H9 (cell line): ENCODE data around the gene KCNRG. TPM values are rescaled to one million over a fixed set of nuclear protein-coding genes. Genes with fewer than 3 reads are reported as not detected.

Source experiments
- DNase-seq: peaks from one replicate; pipeline ENCODE4 v3.0.0-alpha.2; 2017
- H2AFZ ChIP-seq: one replicate; pipeline ENCODE4 v1.6.1; 2013; ENCODE audit warnings: mild to moderate bottlenecking, low read length, control low read depth, moderate library complexity
- H2AK5ac ChIP-seq: 2 replicates; pipeline ENCODE4 v1.6.1; 2013; ENCODE audit warnings: low read length, control low read depth, mixed read lengths; ENCODE audit not compliant: insufficient read length
- H2BK120ac ChIP-seq: one replicate; pipeline ENCODE4 v1.6.1; 2013; ENCODE audit warnings: low read depth, mild to moderate bottlenecking, low read length, control low read depth, inconsistent platforms; ENCODE audit not compliant: poor library complexity, severe bottlenecking
- H2BK12ac ChIP-seq: 2 replicates; pipeline ENCODE4 v1.6.1; 2013; ENCODE audit warnings: low read length, control low read depth, mixed read lengths, low read depth; ENCODE audit not compliant: insufficient read length
- H2BK15ac ChIP-seq: 2 replicates; pipeline ENCODE4 v1.6.1; 2013; ENCODE audit warnings: low read depth, low read length, control low read depth
- H2BK20ac ChIP-seq: one replicate; pipeline ENCODE4 v1.6.1; 2013; ENCODE audit warnings: low read depth, mild to moderate bottlenecking, low read length, control low read depth, inconsistent platforms; ENCODE audit not compliant: poor library complexity, severe bottlenecking
- H2BK5ac ChIP-seq: 2 replicates; pipeline ENCODE4 v1.6.1; 2013; ENCODE audit warnings: low read length, control low read depth, mixed read lengths; ENCODE audit not compliant: insufficient read length
- H3K14ac ChIP-seq: 2 replicates; pipeline ENCODE4 v1.6.1; 2013; ENCODE audit warnings: low read length, control low read depth; ENCODE audit not compliant: insufficient read depth
- H3K18ac ChIP-seq: 2 replicates; pipeline ENCODE4 v1.6.1; 2013; ENCODE audit warnings: low read depth, mild to moderate bottlenecking, mixed read lengths, low read length, control low read depth; ENCODE audit not compliant: insufficient read length
- H3K23ac ChIP-seq: 2 replicates; pipeline ENCODE4 v1.6.1; 2013; ENCODE audit warnings: low read length, control low read depth, mixed read lengths, low read depth; ENCODE audit not compliant: insufficient read length
- H3K23me2 ChIP-seq: 2 replicates; pipeline ENCODE4 v1.6.1; 2013; ENCODE audit warnings: low read depth, mild to moderate bottlenecking, mixed read lengths, low read length, control low read depth; ENCODE audit not compliant: insufficient read length, poor library complexity, severe bottlenecking
- H3K27ac ChIP-seq: 2 replicates; pipeline ENCODE4 v1.5.1; 2013; ENCODE audit warnings: low read length, control low read depth, mixed read lengths, low read depth; ENCODE audit not compliant: insufficient read length
- H3K27me3 ChIP-seq: 2 replicates; pipeline ENCODE4 v1.6.1; 2013; ENCODE audit warnings: low read length, control low read depth, inconsistent platforms; ENCODE audit not compliant: insufficient read depth
- H3K4ac ChIP-seq: 2 replicates; pipeline ENCODE4 v1.6.1; 2013; ENCODE audit warnings: low read depth, mild to moderate bottlenecking, control low read depth, inconsistent platforms, low read length, moderate library complexity
- H3K4me1 ChIP-seq: 2 replicates; pipeline ENCODE4 v1.6.1; 2013; ENCODE audit warnings: low read length, control low read depth, inconsistent platforms; ENCODE audit not compliant: insufficient read depth
- H3K4me2 ChIP-seq: 2 replicates; pipeline ENCODE4 v1.6.1; 2013; ENCODE audit warnings: low read length, control low read depth, mixed read lengths; ENCODE audit not compliant: insufficient read length, insufficient read depth
- H3K56ac ChIP-seq: 2 replicates; pipeline ENCODE4 v1.6.1; 2013; ENCODE audit warnings: low read depth, mild to moderate bottlenecking, mixed read lengths, low read length, control low read depth; ENCODE audit not compliant: insufficient read length
- H3K79me1 ChIP-seq: 2 replicates; pipeline ENCODE4 v1.6.1; 2013; ENCODE audit warnings: low read depth, mild to moderate bottlenecking, moderate library complexity, low read length, control low read depth, inconsistent platforms; ENCODE audit not compliant: insufficient read depth, poor library complexity, severe bottlenecking
- H3K79me2 ChIP-seq: 2 replicates; pipeline ENCODE4 v1.6.1; 2013; ENCODE audit warnings: low read length, control low read depth, inconsistent platforms; ENCODE audit not compliant: insufficient read depth
- H3K9ac ChIP-seq: 2 replicates; pipeline ENCODE4 v1.6.1; 2013; ENCODE audit warnings: low read length, control low read depth, mixed read lengths; ENCODE audit not compliant: insufficient read length; ENCODE audit errors: extremely low read depth
- H3K9me3 ChIP-seq: one replicate; pipeline ENCODE4 v1.6.1; 2013; ENCODE audit warnings: low read depth, low read length, inconsistent platforms; ENCODE audit not compliant: control insufficient read depth
- H3T11ph ChIP-seq: one replicate; pipeline ENCODE4 v1.6.1; 2013; ENCODE audit warnings: mild to moderate bottlenecking, low read length, control low read depth, inconsistent platforms
- H4K20me1 ChIP-seq: one replicate; pipeline ENCODE4 v1.6.1; 2013; ENCODE audit not compliant: control insufficient read depth, insufficient read length, insufficient read depth
- H4K5ac ChIP-seq: 2 replicates; pipeline ENCODE4 v1.6.1; 2013; ENCODE audit warnings: low read depth, mild to moderate bottlenecking, mixed read lengths, low read length, control low read depth; ENCODE audit not compliant: insufficient read length
- H4K8ac ChIP-seq: replicated peaks from 2 replicates; pipeline ENCODE4 v1.6.1; 2013; ENCODE audit warnings: low read length, control low read depth, mixed read lengths, low read depth; ENCODE audit not compliant: insufficient read length
- H4K91ac ChIP-seq: 2 replicates; pipeline ENCODE4 v1.6.1; 2013; ENCODE audit warnings: low read depth, mild to moderate bottlenecking, moderate library complexity, mixed read lengths, low read length, control low read depth; ENCODE audit not compliant: insufficient read length
- H3K27ac Mint-ChIP-seq, 3 experiments: 2 replicates in 2 of 3; 3 replicates in 1 of 3; pipeline ENCODE4 v1.8.0; 2020 to 2021; ENCODE audit warnings: mixed read lengths in 3 of 3, mild to moderate bottlenecking in 1 of 3, moderate library complexity in 1 of 3
- H3K27me3 Mint-ChIP-seq: 2 replicates; pipeline ENCODE4 v1.8.0; 2021; ENCODE audit warnings: low read depth, mild to moderate bottlenecking, moderate library complexity, mixed read lengths
- H3K36me3 Mint-ChIP-seq, 3 experiments: 2 replicates in 2 of 3; 3 replicates in 1 of 3; pipeline ENCODE4 v1.8.0; 2020 to 2021; ENCODE audit warnings: low read depth in 3 of 3, mixed read lengths in 3 of 3; ENCODE audit not compliant: insufficient read depth in 1 of 3
- H3K4me1 Mint-ChIP-seq, 2 experiments: 2 replicates each; pipeline ENCODE4 v1.8.0; 2020; ENCODE audit warnings: mixed read lengths in 2 of 2
- H3K4me3 Mint-ChIP-seq, 2 experiments: 2 replicates in 1 of 2; 3 replicates in 1 of 2; pipeline ENCODE4 v1.8.0; 2020 to 2021; ENCODE audit warnings: mild to moderate bottlenecking in 2 of 2, mixed read lengths in 2 of 2, moderate library complexity in 1 of 2
- H3K9me3 Mint-ChIP-seq, 2 experiments: 2 replicates in 1 of 2; 3 replicates in 1 of 2; pipeline ENCODE4 v1.8.0; 2020; ENCODE audit warnings: mild to moderate bottlenecking in 2 of 2, mixed read lengths in 2 of 2, moderate library complexity in 1 of 2
- CTCF ChIP-seq: fragments of 200-600 bp; sonication (generic); conservative IDR thresholded peaks from 3 replicates; pipeline ENCODE4 v1.8.0; 2021; ENCODE audit warnings: antibody characterized with exemption, mild to moderate bottlenecking
- WGBS: extraction: QIAGEN DNeasy Blood & Tissue Kit; methylation state at CpG from one replicate; pipeline ENCODE4 v1.1.7; 2013; ENCODE audit warnings: missing lambda C conversion rate, low lambda C conversion rate, mixed read lengths; ENCODE audit not compliant: insufficient read length; ENCODE audit errors: extremely low coverage; 5-methylcytosine and 5-hydroxymethylcytosine counted together
- total RNA-seq: library from RNA; stranded (reverse); gene quantifications from 2 replicates; pipeline ENCODE4 v1.2.1, GENCODE V29; 2021

Gene KCNRG
- total RNA-seq, 1 experiment from 2014 or later = 0.74 TPM

GRCh38 chr13:49998714-49999624 is 16.3 kb upstream of the KCNRG start:
- H2BK120ac ChIP-seq = no peak overlapping the region
- Mint-ChIP-seq H3K4me3 (peak overlapping the region; percentile 85 to 93), H3K27me3 (peaks cover 4% of the 10 kb centered on the region), H3K36me3 (peaks cover 15 to 52% (median 47%) of the 10 kb centered on the region in 3 experiments; a peak in 6 of 7 replicates), H3K27ac (peak overlapping the region; percentile 78 to 97 (median 95)), H3K4me1 (peaks cover 22 to 24% of the 10 kb centered on the region in 2 experiments), H3K9me3 (no peaks in the 10 kb centered on the region; a peak in 1 of 5 replicates)
- no peaks in the 10 kb centered on the region for H3K27me3 ChIP-seq
- H3K4me1 ChIP-seq = no peaks in the 10 kb centered on the region; the same call in 1 of the 2 replicates
- peak; percentile 90 for DNase-seq
- peak overlapping the region; percentile 73 for H3K4me2 ChIP-seq
- H2BK5ac ChIP-seq = no peak overlapping the region
- no peak overlapping the region for H3K56ac ChIP-seq
- no peak overlapping the region for H3K23ac ChIP-seq
- H3K79me1 ChIP-seq = no peaks in the 10 kb centered on the region
- H2BK12ac ChIP-seq = no peak overlapping the region
- H4K5ac ChIP-seq = no peak overlapping the region
- no peak overlapping the region for H4K8ac ChIP-seq
- H3T11ph ChIP-seq = no peak overlapping the region
- no peaks in the 10 kb centered on the region for H3K9me3 ChIP-seq
- H2AFZ ChIP-seq = no peak overlapping the region
- no peak overlapping the region for H3K14ac ChIP-seq
- no CpG with 5 or more reads among the region's 22 CpGs for WGBS
- H2AK5ac ChIP-seq = no peak overlapping the region
- H4K20me1 ChIP-seq = no peaks in the 10 kb centered on the region
- no peak overlapping the region for H2BK20ac ChIP-seq
- H3K79me2 ChIP-seq = peaks cover 2% of the 10 kb centered on the region; the same call in 1 of the 2 replicates
- H4K91ac ChIP-seq = no peak overlapping the region
- no peak overlapping the region for H3K18ac ChIP-seq
- peaks cover 14% of the 10 kb centered on the region for H3K23me2 ChIP-seq
- no peak overlapping the region for H3K4ac ChIP-seq
- no peak overlapping the region for H2BK15ac ChIP-seq
- no peak for TF ChIP-seq CTCF
- H3K27ac ChIP-seq = no peak overlapping the region
- peak overlapping the region; percentile 64 for H3K9ac ChIP-seq
